ENCODE measurements around the gene TFR2.

DNA sequence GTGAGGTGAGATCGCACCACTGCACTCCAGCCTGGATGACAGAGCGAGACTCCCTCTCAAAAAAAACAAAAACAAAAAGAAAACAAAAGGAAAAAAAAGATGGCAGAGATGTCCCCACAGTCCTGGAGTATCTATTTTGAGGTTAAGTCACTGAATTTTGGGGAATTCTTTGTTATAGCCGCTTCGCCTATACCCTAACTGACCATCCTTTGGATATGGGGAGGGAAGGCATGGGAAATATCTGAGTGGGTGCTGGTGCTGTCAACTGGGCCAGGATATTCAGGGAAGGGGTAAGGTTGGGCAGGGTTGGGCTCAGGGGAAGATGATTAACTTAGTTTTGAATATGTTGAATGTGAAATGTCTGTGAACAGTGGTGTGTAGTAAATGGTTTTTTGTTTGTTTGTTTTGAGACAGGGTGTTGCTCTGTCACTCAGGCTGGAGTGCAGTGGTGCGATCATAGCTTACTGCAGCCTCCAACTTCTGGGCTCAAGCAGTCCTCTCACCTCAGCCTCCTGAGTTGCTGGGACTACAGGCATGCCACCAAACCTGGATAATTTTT lies 23.9 kb upstream of the TFR2 start:
- TF ChIP-seq, protein P1, sequence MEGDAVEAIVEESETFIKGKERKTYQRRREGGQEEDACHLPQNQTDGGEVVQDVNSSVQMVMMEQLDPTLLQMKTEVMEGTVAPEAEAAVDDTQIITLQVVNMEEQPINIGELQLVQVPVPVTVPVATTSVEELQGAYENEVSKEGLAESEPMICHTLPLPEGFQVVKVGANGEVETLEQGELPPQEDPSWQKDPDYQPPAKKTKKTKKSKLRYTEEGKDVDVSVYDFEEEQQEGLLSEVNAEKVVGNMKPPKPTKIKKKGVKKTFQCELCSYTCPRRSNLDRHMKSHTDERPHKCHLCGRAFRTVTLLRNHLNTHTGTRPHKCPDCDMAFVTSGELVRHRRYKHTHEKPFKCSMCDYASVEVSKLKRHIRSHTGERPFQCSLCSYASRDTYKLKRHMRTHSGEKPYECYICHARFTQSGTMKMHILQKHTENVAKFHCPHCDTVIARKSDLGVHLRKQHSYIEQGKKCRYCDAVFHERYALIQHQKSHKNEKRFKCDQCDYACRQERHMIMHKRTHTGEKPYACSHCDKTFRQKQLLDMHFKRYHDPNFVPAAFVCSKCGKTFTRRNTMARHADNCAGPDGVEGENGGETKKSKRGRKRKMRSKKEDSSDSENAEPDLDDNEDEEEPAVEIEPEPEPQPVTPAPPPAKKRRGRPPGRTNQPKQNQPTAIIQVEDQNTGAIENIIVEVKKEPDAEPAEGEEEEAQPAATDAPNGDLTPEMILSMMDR (IDR thresholded peaks at IDR 0.05) = no peak
- TF ChIP-seq POLR2A (IDR thresholded peaks at IDR 0.05) = no peak
- TF ChIP-seq EP300 (IDR thresholded peaks at IDR 0.05; ENCODE audit: low read depth) = no peak
- TF ChIP-seq POLR2AphosphoS5 (IDR thresholded peaks at IDR 0.05) = no peak
